ENCODE results near the gene MAP1LC3B.

GRCh38 chr16:87342504-87342903, 49.6 kb upstream of the MAP1LC3B start:
- no peak for TF ChIP-seq CTCF (IDR thresholded peaks at IDR 0.05; ENCODE audit: poor library complexity)
- TF ChIP-seq EZH2 (IDR thresholded peaks at IDR 0.05; ENCODE audit: borderline replicate concordance): no peak
